ENCODE measurements around the gene AREG. TPM values are rescaled to one million over a fixed set of nuclear protein-coding genes. Genes with fewer than 3 reads are reported as not detected.

The AREG gene
- total RNA-seq = 0.51 and 1.1 TPM in 2 replicates

GRCh38 chr4:74444891-74445642 lies at the start of gene AREG:
AREG (plus strand) TSS chr4:74445136; CDS start chr4:74445346, 210 bp downstream.

Other genes starting within 250 kb of the AREG start
- gene EPGN, start 136.7 kb upstream of the AREG start, total RNA-seq = 0.70 TPM in 1 of 2 replicates, not detected in the other
- gene EREG, start 80.0 kb upstream of the AREG start, total RNA-seq = under 0.01 and 0.12 TPM in 2 replicates

All from pericardium fibroblast (primary cell).